ENCODE results near the gene TP73.

Gene TP73

GRCh38 chr1:3651930-3652547, at the start of gene TP73:
TP73 (plus strand) TSS chr1:3652516; CDS start chr1:3682366, 29,850 bp downstream.
- H3K4me3 ChIP-seq (ENCODE audit: low read depth, low read length), result no peak within 1 kb of the TSS
- DNase-seq (ENCODE audit: low read depth, low spot score), result no peak
- in situ Hi-C loops (cut with HindIII; ENCODE audit: low sequenced_read_pairs), result no loop called here
- no peak for TF ChIP-seq CTCF (IDR thresholded peaks at IDR 0.05; ENCODE audit: low read depth, low read length)

- DNase-seq (ENCODE audit: low read depth, low spot score), result no peak
- TF ChIP-seq CTCF (IDR thresholded peaks at IDR 0.05; ENCODE audit: low read depth, low read length), result no peak
- in situ Hi-C loops (cut with HindIII; ENCODE audit: low sequenced_read_pairs), result no loop called here
- H3K4me3 ChIP-seq (ENCODE audit: low read depth, low read length), result no peak overlapping the region
Observed at GRCh38 chr1:3603156-3603555, 49.2 kb upstream of the TP73 start.

- no peak overlapping the region for H3K4me3 ChIP-seq (ENCODE audit: low read depth, low read length)
- TF ChIP-seq CTCF (IDR thresholded peaks at IDR 0.05; ENCODE audit: low read depth, low read length), result no peak
- DNase-seq (ENCODE audit: low read depth, low spot score), result no peak
- in situ Hi-C loops (cut with HindIII; ENCODE audit: low sequenced_read_pairs), result no loop called here
Observed at GRCh38 chr1:3603571-3604467, 48.5 kb upstream of the TP73 start.

- no peak for DNase-seq (ENCODE audit: low read depth, low spot score)
- in situ Hi-C loops (cut with HindIII; ENCODE audit: low sequenced_read_pairs), result no loop called here
- no peak overlapping the region for H3K4me3 ChIP-seq (ENCODE audit: low read depth, low read length)
- no peak for TF ChIP-seq CTCF (IDR thresholded peaks at IDR 0.05; ENCODE audit: low read depth, low read length)
Observed at GRCh38 chr1:3604468-3604974, 47.8 kb upstream of the TP73 start.

- no peak for DNase-seq (ENCODE audit: low read depth, low spot score)
- in situ Hi-C loops (cut with HindIII; ENCODE audit: low sequenced_read_pairs), result no loop called here
- TF ChIP-seq CTCF (IDR thresholded peaks at IDR 0.05; ENCODE audit: low read depth, low read length), result no peak
- no peak overlapping the region for H3K4me3 ChIP-seq (ENCODE audit: low read depth, low read length)
Observed at GRCh38 chr1:3604997-3605823, 47.1 kb upstream of the TP73 start.
